ENCODE measurements around the gene PCSK4.

Gene PCSK4

GRCh38 chr19:1489463-1490310 is 463 bp downstream of the PCSK4 start:
- Histone ChIP-seq H2BK12ac (ENCODE audit: low read length) (peak overlapping the region; percentile 98), H2BK15ac (ENCODE audit: low read length) (peak overlapping the region; percentile 13), H3K4ac (ENCODE audit: low read length) (peak overlapping the region; percentile 66), H2BK120ac (ENCODE audit: low read depth, low read length) (no peak overlapping the region), H3K18ac (ENCODE audit: low read length) (peak overlapping the region; percentile 90), H3K4me3 (ENCODE audit: low read length in 2 of 2) (peak overlapping the region; percentile 71 to 83), H3K27me3 (ENCODE audit: control insufficient read depth in 3 of 3, insufficient read depth in 3 of 3, low read depth in 1 of 3, low read length in 3 of 3) (peaks cover 3 to 18% (median 14%) of the 10 kb centered on the region in 3 experiments), H2AFZ (ENCODE audit: low read length) (peak overlapping the region; percentile 96), H3K9ac (ENCODE audit: low read depth, low read length, poor library complexity) (peak overlapping the region; percentile 83), H3K9me3 (replicated peaks in 1 of 2; ENCODE audit: control insufficient read depth in 2 of 2, insufficient read depth in 1 of 2, low read depth in 1 of 2, low read length in 2 of 2) (no peaks in the 10 kb centered on the region), H3K4me2 (ENCODE audit: insufficient read depth, low read length, poor library complexity, severe bottlenecking) (peak overlapping the region; percentile 89), H2AK5ac (ENCODE audit: low read depth, low read length) (peak overlapping the region; percentile 85), H4K91ac (ENCODE audit: low read depth, low read length, poor library complexity) (peak overlapping the region; percentile 56), H3K36me3 (replicated peaks in 1 of 2; ENCODE audit: control insufficient read depth in 2 of 2, insufficient read depth in 2 of 2, low read length in 2 of 2) (no peaks in the 10 kb centered on the region), H3K79me1 (ENCODE audit: low read depth, low read length) (peaks cover 2% of the 10 kb centered on the region), H3K23ac (ENCODE audit: low read depth, low read length, poor library complexity) (no peak overlapping the region), H3K4me1 (ENCODE audit: control insufficient read depth in 2 of 2, insufficient read depth in 1 of 2, low read depth in 1 of 2, low read length in 2 of 2) (peaks cover 15 to 23% of the 10 kb centered on the region in 2 donors), H3K27ac (replicated peaks; ENCODE audit: low read length) (no peak overlapping the region), H2BK5ac (ENCODE audit: low read length) (peak overlapping the region; percentile 75), H4K8ac (ENCODE audit: low read depth, low read length) (no peak overlapping the region), H3K14ac (ENCODE audit: low read length) (peak overlapping the region; percentile 31)
- WGBS, 2 donors (ENCODE audit: extremely low coverage in 2 of 2, insufficient read length in 2 of 2, insufficient replicate concordance in 1 of 2), result no CpG with 5 or more reads among the region's 37 CpGs
- no peak for DNase-seq (ENCODE audit: low spot score)

DNA sequence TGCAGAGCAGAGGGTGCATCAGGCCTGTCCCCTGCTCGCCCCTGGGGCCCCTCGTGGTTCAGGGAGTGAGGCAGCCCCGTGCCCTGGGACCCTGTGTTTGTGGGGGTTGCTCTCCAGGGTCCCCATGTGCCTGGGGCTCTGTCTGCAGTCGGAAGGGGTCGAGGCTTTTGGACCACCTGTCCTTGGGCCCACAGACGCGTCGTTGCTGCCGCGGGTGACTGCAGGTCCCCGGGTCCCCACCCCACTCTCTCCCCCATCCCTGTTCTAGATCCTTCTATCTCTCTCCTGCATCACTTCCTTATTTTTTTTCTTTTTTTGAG is 1.9 kb downstream of the PCSK4 start:
- H3K14ac ChIP-seq (ENCODE audit: low read length), result peak overlapping the region; percentile 71
- H3K4me3 ChIP-seq (ENCODE audit: low read length in 2 of 2), result no peak overlapping the region
- peak overlapping the region; percentile 73 for H3K23ac ChIP-seq (ENCODE audit: low read depth, low read length, poor library complexity)
- peak overlapping the region; percentile 58 for H2BK15ac ChIP-seq (ENCODE audit: low read length)
- H3K27me3 ChIP-seq (ENCODE audit: control insufficient read depth in 3 of 3, insufficient read depth in 3 of 3, low read depth in 1 of 3, low read length in 3 of 3), result peaks cover 3 to 18% (median 14%) of the 10 kb centered on the region in 3 experiments
- no peaks in the 10 kb centered on the region for H3K36me3 ChIP-seq (replicated peaks in 1 of 2; ENCODE audit: control insufficient read depth in 2 of 2, insufficient read depth in 2 of 2, low read length in 2 of 2)
- H4K91ac ChIP-seq (ENCODE audit: low read depth, low read length, poor library complexity), result peak overlapping the region; percentile 85
- no peak overlapping the region for H2BK120ac ChIP-seq (ENCODE audit: low read depth, low read length)
- no CpG with 5 or more reads among the region's 11 CpGs for WGBS, 2 donors (ENCODE audit: extremely low coverage in 2 of 2, insufficient read length in 2 of 2, insufficient replicate concordance in 1 of 2)
- no peak overlapping the region for H3K4ac ChIP-seq (ENCODE audit: low read length)
- H3K27ac ChIP-seq (replicated peaks; ENCODE audit: low read length), result no peak overlapping the region
- H3K9ac ChIP-seq (ENCODE audit: low read depth, low read length, poor library complexity), result no peak overlapping the region
- H3K18ac ChIP-seq (ENCODE audit: low read length), result peak overlapping the region; percentile 80
- H2AK5ac ChIP-seq (ENCODE audit: low read depth, low read length), result peak overlapping the region; percentile 95
- H3K79me1 ChIP-seq (ENCODE audit: low read depth, low read length), result peaks cover 2% of the 10 kb centered on the region
- peak overlapping the region; percentile 22 for H2BK12ac ChIP-seq (ENCODE audit: low read length)
- peaks cover 15 to 20% of the 10 kb centered on the region in 2 donors for H3K4me1 ChIP-seq (ENCODE audit: control insufficient read depth in 2 of 2, insufficient read depth in 1 of 2, low read depth in 1 of 2, low read length in 2 of 2)
- DNase-seq (ENCODE audit: low spot score), result no peak
- peak overlapping the region; percentile 65 for H4K8ac ChIP-seq (ENCODE audit: low read depth, low read length)
- peak overlapping the region; percentile 39 for H2BK5ac ChIP-seq (ENCODE audit: low read length)
- no peak overlapping the region for H2AFZ ChIP-seq (ENCODE audit: low read length)
- no peaks in the 10 kb centered on the region for H3K9me3 ChIP-seq (replicated peaks in 1 of 2; ENCODE audit: control insufficient read depth in 2 of 2, insufficient read depth in 1 of 2, low read depth in 1 of 2, low read length in 2 of 2)
- no peak overlapping the region for H3K4me2 ChIP-seq (ENCODE audit: insufficient read depth, low read length, poor library complexity, severe bottlenecking)

DNA sequence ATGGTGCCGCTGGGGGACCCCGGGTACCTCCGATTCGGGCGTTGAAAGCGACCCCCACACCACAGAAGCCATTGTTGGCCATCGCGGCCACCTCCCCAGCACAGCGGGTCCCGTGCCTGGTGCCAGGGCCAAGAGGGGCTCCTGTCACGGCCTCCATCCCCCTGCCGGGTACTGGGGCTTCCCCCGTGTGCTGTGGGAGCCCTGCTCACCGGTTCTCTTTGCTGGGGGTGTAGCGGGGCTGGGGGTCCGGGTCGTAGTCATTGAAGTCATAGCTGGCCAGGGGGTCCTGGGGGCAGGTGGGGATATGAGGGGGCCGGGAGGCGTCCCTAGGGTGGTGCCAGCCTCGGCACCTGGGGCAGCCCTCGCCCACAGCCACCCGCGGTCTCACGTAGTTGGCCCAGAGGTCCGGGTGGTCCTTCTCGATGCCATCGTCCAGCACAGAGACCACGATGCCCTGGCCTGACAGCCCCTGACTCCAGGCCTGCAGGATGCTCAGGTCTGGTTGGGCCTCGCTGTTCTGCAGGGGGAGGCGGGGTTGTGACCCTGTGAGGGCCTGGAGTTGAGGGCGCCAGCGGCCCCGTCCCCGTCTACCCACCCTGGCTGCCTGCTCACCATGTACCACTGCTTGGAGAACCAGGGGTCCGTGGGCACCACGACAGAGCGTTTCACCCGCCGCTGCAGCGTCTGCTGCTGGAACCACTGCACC is 2.4 kb downstream of the PCSK4 start:
- Histone ChIP-seq H4K91ac (ENCODE audit: low read depth, low read length, poor library complexity) (peak overlapping the region; percentile 85), H3K27me3 (ENCODE audit: control insufficient read depth in 3 of 3, insufficient read depth in 3 of 3, low read depth in 1 of 3, low read length in 3 of 3) (peaks cover 3 to 16% (median 14%) of the 10 kb centered on the region in 3 experiments), H3K9me3 (replicated peaks in 1 of 2; ENCODE audit: control insufficient read depth in 2 of 2, insufficient read depth in 1 of 2, low read depth in 1 of 2, low read length in 2 of 2) (no peaks in the 10 kb centered on the region), H3K4ac (ENCODE audit: low read length) (no peak overlapping the region), H3K27ac (replicated peaks; ENCODE audit: low read length) (no peak overlapping the region), H3K14ac (ENCODE audit: low read length) (peak overlapping the region; percentile 71), H2AFZ (ENCODE audit: low read length) (no peak overlapping the region), H3K79me1 (ENCODE audit: low read depth, low read length) (peaks cover 4% of the 10 kb centered on the region), H3K4me3 (ENCODE audit: low read length in 2 of 2) (no peak overlapping the region), H3K4me2 (ENCODE audit: insufficient read depth, low read length, poor library complexity, severe bottlenecking) (no peak overlapping the region), H2AK5ac (ENCODE audit: low read depth, low read length) (peak overlapping the region; percentile 95), H3K23ac (ENCODE audit: low read depth, low read length, poor library complexity) (peak overlapping the region; percentile 73), H4K8ac (ENCODE audit: low read depth, low read length) (peak overlapping the region; percentile 65), H2BK15ac (ENCODE audit: low read length) (peak overlapping the region; percentile 58), H2BK120ac (ENCODE audit: low read depth, low read length) (no peak overlapping the region), H3K9ac (ENCODE audit: low read depth, low read length, poor library complexity) (peak overlapping the region; percentile 60), H3K4me1 (ENCODE audit: control insufficient read depth in 2 of 2, insufficient read depth in 1 of 2, low read depth in 1 of 2, low read length in 2 of 2) (peaks cover 15% of the 10 kb centered on the region in 2 donors), H2BK12ac (ENCODE audit: low read length) (peak overlapping the region; percentile 22), H2BK5ac (ENCODE audit: low read length) (peak overlapping the region; percentile 39), H3K36me3 (replicated peaks in 1 of 2; ENCODE audit: control insufficient read depth in 2 of 2, insufficient read depth in 2 of 2, low read length in 2 of 2) (no peaks in the 10 kb centered on the region), H3K18ac (ENCODE audit: low read length) (peak overlapping the region; percentile 80)
- DNase-seq (ENCODE audit: low spot score), result no peak
- no CpG with 5 or more reads among the region's 40 CpGs for WGBS, 2 donors (ENCODE audit: extremely low coverage in 2 of 2, insufficient read length in 2 of 2, insufficient replicate concordance in 1 of 2)
